Central memory CD8-positive, alpha-beta T cell (primary cell): ENCODE results near the gene LRRC37A3.
"Not testable (repeated sequence)": the region's sequence is repeated elsewhere in the genome, so short reads cannot be mapped to it uniquely, and the experiment has no call there.

Experiments used
- ATAC-seq: fragments of 150-1000 bp; cut with Tn5 transposase; replicated peaks from 2 replicates; pipeline ENCODE4 v1.10.0; 2022; ENCODE audit warnings: mild to moderate bottlenecking, moderate FRiP score, moderate number of reproducible peaks; ENCODE audit not compliant: poor library complexity, severe bottlenecking; ENCODE audit errors: extremely low read depth
- DNase-seq, 2 donors: peaks; one replicate each; pipeline ENCODE4 v3.0.0; 2021; ENCODE audit warnings: low spot score in 2 of 2
- H3K27ac Mint-ChIP-seq: one replicate; pipeline ENCODE4 v1.8.0; 2022; ENCODE audit warnings: low read depth, mild to moderate bottlenecking, moderate library complexity, mixed read lengths
- H3K27me3 Mint-ChIP-seq: one replicate; pipeline ENCODE4 v1.8.0; 2022; ENCODE audit warnings: mixed read lengths
- H3K36me3 Mint-ChIP-seq: one replicate; pipeline ENCODE4 v1.8.0; 2022; ENCODE audit warnings: mild to moderate bottlenecking, moderate library complexity, mixed read lengths; ENCODE audit not compliant: insufficient read depth
- H3K4me1 Mint-ChIP-seq: one replicate; pipeline ENCODE4 v1.8.0; 2022; ENCODE audit warnings: mixed read lengths
- H3K4me3 Mint-ChIP-seq: one replicate; pipeline ENCODE4 v1.8.0; 2022; ENCODE audit warnings: mild to moderate bottlenecking, moderate library complexity, mixed read lengths
- H3K9me3 Mint-ChIP-seq: one replicate; pipeline ENCODE4 v1.8.0; 2022; ENCODE audit warnings: mixed read lengths

LRRC37A3 gene

GRCh38 chr17:64814993-64815832 lies 104.1 kb downstream of the LRRC37A3 start:
- not testable (repeated sequence) for H3K4me3 Mint-ChIP-seq, H3K4me1 Mint-ChIP-seq, DNase-seq, ATAC-seq, H3K9me3 Mint-ChIP-seq, H3K27ac Mint-ChIP-seq, H3K27me3 Mint-ChIP-seq
- H3K36me3 Mint-ChIP-seq, result peaks cover 23% of the 10 kb centered on the region

DNA sequence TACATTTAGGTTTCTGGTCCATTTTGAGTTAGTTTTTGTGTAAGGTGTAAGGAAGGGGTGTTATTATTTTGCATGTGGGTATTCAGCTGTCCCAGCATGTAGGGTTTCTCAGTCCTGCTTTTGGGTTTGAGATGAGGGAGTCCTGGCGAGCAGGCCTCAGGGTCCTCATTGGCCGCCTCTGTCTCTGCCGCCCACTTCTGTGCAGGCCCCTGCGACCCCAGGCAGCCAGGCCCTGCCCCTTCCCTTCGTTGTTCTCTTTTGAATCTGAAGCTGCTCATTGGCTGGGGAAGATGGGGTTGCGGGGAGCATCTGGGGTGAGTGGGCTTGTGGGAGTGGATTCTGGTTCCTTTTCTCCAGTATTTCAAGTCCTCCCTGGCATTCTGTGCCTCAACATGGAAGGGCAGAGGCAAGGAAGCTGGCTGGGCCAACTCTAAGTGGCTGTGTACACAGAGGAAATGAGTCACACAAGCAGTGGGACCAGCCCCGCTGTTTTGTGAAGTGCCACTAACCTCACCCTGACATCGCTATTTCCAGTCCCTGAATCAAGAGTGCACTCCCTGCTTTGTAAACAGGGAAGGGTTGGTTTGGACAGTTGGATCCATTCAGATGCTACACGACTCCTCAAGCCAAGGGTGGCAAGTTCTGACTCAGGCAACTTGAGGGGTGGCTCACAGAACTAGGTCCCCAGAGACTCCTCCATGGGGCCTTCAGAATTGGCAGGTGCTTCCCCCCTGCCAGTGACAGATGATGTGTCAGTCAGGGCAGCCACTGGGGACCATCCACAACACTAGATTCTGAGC lies 110.9 kb downstream of the LRRC37A3 start:
- not testable (repeated sequence) for H3K27me3 Mint-ChIP-seq, H3K9me3 Mint-ChIP-seq
- ATAC-seq, result peak; percentile 93
- Mint-ChIP-seq H3K27ac (peak overlapping the region; percentile 83), H3K4me1 (peaks cover 21% of the 10 kb centered on the region), H3K4me3 (peak overlapping the region; percentile 9), H3K36me3 (peaks cover 12% of the 10 kb centered on the region)
- peak in 1 of 2 donors; percentile 32 for DNase-seq
